Mononuclear cell (primary cell): ENCODE data around the gene KAT2A. TPM values are rescaled to one million over a fixed set of nuclear protein-coding genes. Genes with fewer than 3 reads are reported as not detected.
"Not testable (repeated sequence)": the region's sequence is repeated elsewhere in the genome, so short reads cannot be mapped to it uniquely, and the experiment has no call there.

Experiments used
- H3K27me3 ChIP-seq: 2 replicates; pipeline ENCODE4 v1.6.0; 2011; ENCODE audit warnings: low read length, control low read depth; ENCODE audit not compliant: insufficient read depth
- H3K4me1 ChIP-seq: 2 replicates; pipeline ENCODE4 v1.5.1; 2011; ENCODE audit warnings: mild to moderate bottlenecking, low read length, control low read depth; ENCODE audit not compliant: insufficient read depth
- H3K4me3 ChIP-seq: 2 replicates; pipeline ENCODE4 v1.5.1; 2011; ENCODE audit warnings: mild to moderate bottlenecking, low read length, moderate library complexity
- H3K9me3 ChIP-seq: 2 replicates; pipeline ENCODE4 v1.5.1; 2011; ENCODE audit warnings: low read depth, mild to moderate bottlenecking, control low read depth, low read length
- total RNA-seq: library from RNA; depleted of rRNA; stranded (reverse); fragments of >200 nt; gene quantifications from one replicate; pipeline ENCODE4 v1.2.3, GENCODE V29; 2012

Gene KAT2A
- 12.4 TPM for total RNA-seq

- H3K4me3 ChIP-seq: peak within 1 kb of the TSS; percentile 18
Observed at GRCh38 chr17:42120770-42121769, at the start of gene KAT2A. KAT2A (minus strand) TSS chr17:42121367; CDS start chr17:42121304, 63 bp downstream.

GRCh38 chr17:42169351-42169750 lies 48.2 kb upstream of the KAT2A start:
- H3K27me3 ChIP-seq: no peaks in the 10 kb centered on the region
- H3K4me3 ChIP-seq: no peak overlapping the region
- H3K9me3 ChIP-seq: no peaks in the 10 kb centered on the region

More at GRCh38 chr17:42120770-42121769, at the start of gene KAT2A:
- H3K4me1 ChIP-seq: peaks cover 22% of the 10 kb centered on the region
- no peaks in the 10 kb centered on the region for H3K9me3 ChIP-seq
- H3K27me3 ChIP-seq: no peaks in the 10 kb centered on the region

GRCh38 chr17:42167807-42168206 lies 46.6 kb upstream of the KAT2A start:
- Histone ChIP-seq H3K27me3 (no peaks in the 10 kb centered on the region), H3K4me3 (no peak overlapping the region), H3K9me3 (no peaks in the 10 kb centered on the region), H3K4me1 (peaks cover 4% of the 10 kb centered on the region)

More at GRCh38 chr17:42169351-42169750, 48.2 kb upstream of the KAT2A start:
- peaks cover 3% of the 10 kb centered on the region for H3K4me1 ChIP-seq

- H3K27me3 ChIP-seq: no peaks in the 10 kb centered on the region
- no peaks in the 10 kb centered on the region for H3K9me3 ChIP-seq
- no peak overlapping the region for H3K4me3 ChIP-seq
Observed at GRCh38 chr17:42166196-42166763, 45.1 kb upstream of the KAT2A start.

GRCh38 chr17:42165751-42166150 lies 44.6 kb upstream of the KAT2A start:
- Histone ChIP-seq H3K27me3 (no peaks in the 10 kb centered on the region), H3K9me3 (no peaks in the 10 kb centered on the region), H3K4me3 (no peak overlapping the region), H3K4me1 (peaks cover 22% of the 10 kb centered on the region)

More at GRCh38 chr17:42166196-42166763, 45.1 kb upstream of the KAT2A start:
- H3K4me1 ChIP-seq: peaks cover 19% of the 10 kb centered on the region

- Histone ChIP-seq H3K9me3 (no peaks in the 10 kb centered on the region), H3K27me3 (no peaks in the 10 kb centered on the region), H3K4me1 (peaks cover 22% of the 10 kb centered on the region), H3K4me3 (no peak overlapping the region)
Observed at GRCh38 chr17:42163696-42164407, 42.7 kb upstream of the KAT2A start.

- Histone ChIP-seq H3K4me3 (no peak overlapping the region), H3K9me3 (no peaks in the 10 kb centered on the region), H3K27me3 (no peaks in the 10 kb centered on the region), H3K4me1 (peaks cover 22% of the 10 kb centered on the region)
Observed at GRCh38 chr17:42163113-42163512, 41.9 kb upstream of the KAT2A start.

GRCh38 chr17:42160531-42160910 lies 39.4 kb upstream of the KAT2A start:
- peaks cover 21% of the 10 kb centered on the region for H3K4me1 ChIP-seq
- no peak overlapping the region for H3K4me3 ChIP-seq
- H3K9me3 ChIP-seq: no peaks in the 10 kb centered on the region
- H3K27me3 ChIP-seq: no peaks in the 10 kb centered on the region

GRCh38 chr17:42159796-42160530 lies 38.8 kb upstream of the KAT2A start:
- Histone ChIP-seq H3K9me3 (no peaks in the 10 kb centered on the region), H3K27me3 (no peaks in the 10 kb centered on the region), H3K4me1 (peaks cover 24% of the 10 kb centered on the region), H3K4me3 (no peak overlapping the region)

GRCh38 chr17:42155614-42156045 lies 34.5 kb upstream of the KAT2A start:
- Histone ChIP-seq H3K4me3 (peak overlapping the region; percentile 100), H3K27me3 (no peaks in the 10 kb centered on the region), H3K4me1 (peaks cover 24% of the 10 kb centered on the region), H3K9me3 (no peaks in the 10 kb centered on the region)

- Histone ChIP-seq H3K4me1 (peaks cover 24% of the 10 kb centered on the region), H3K4me3 (peak overlapping the region; percentile 100), H3K9me3 (no peaks in the 10 kb centered on the region)
Observed at GRCh38 chr17:42153919-42154742, 33.0 kb upstream of the KAT2A start.

GRCh38 chr17:42146911-42147607 lies 25.9 kb upstream of the KAT2A start:
- no peaks in the 10 kb centered on the region for H3K27me3 ChIP-seq
- H3K4me1 ChIP-seq: no peaks in the 10 kb centered on the region
- no peak overlapping the region for H3K4me3 ChIP-seq
- no peaks in the 10 kb centered on the region for H3K9me3 ChIP-seq

More at GRCh38 chr17:42153919-42154742, 33.0 kb upstream of the KAT2A start:
- no peaks in the 10 kb centered on the region for H3K27me3 ChIP-seq

- not testable (repeated sequence) for H3K27me3 ChIP-seq, H3K4me3 ChIP-seq, H3K9me3 ChIP-seq
- H3K4me1 ChIP-seq: peaks cover 22% of the 10 kb centered on the region
Observed at GRCh38 chr17:42143138-42143537, 22.0 kb upstream of the KAT2A start.
